ENCODE data around the gene PWP1. TPM values are rescaled to one million over a fixed set of nuclear protein-coding genes. Genes with fewer than 3 reads are reported as not detected.

Gene PWP1
- total RNA-seq, 2 donors from 2014 or later = 35.7 to 37.8 TPM

- Mint-ChIP-seq H3K4me3 (no peak overlapping the region), H3K36me3 (ENCODE audit: low read depth) (no peaks in the 10 kb centered on the region), H3K27me3 (ENCODE audit: insufficient read depth) (peaks cover 12% of the 10 kb centered on the region), H3K4me1 (peaks cover 19% of the 10 kb centered on the region), H3K27ac (no peak overlapping the region), H3K9me3 (peaks cover 3% of the 10 kb centered on the region)
- Histone ChIP-seq H3K36me3 (ENCODE audit: control insufficient read depth, insufficient read depth, low read length) (no peaks in the 10 kb centered on the region), H3K27ac (ENCODE audit: low read depth, low read length) (no peak overlapping the region), H3K27me3 (ENCODE audit: control insufficient read depth, insufficient read depth, low read length, poor library complexity, severe bottlenecking) (peaks cover 19% of the 10 kb centered on the region), H3K9me3 (ENCODE audit: control insufficient read depth, low read length) (no peaks in the 10 kb centered on the region), H3K4me3 (ENCODE audit: low read length) (no peak overlapping the region), H3K9ac (ENCODE audit: extremely low read depth, low read length, poor library complexity, severe bottlenecking) (no peak overlapping the region), H3K4me1 (ENCODE audit: control insufficient read depth, insufficient read depth, low read length) (no peaks in the 10 kb centered on the region)
- 91 to 95% methylated on average over 6 to 19 of the region's 19 CpGs for WGBS, 2 experiments (ENCODE audit: insufficient coverage in 1 of 2, insufficient read length in 1 of 2)
- TF ChIP-seq CTCF (conservative IDR thresholded peaks at IDR 0.05) = peak; percentile 20
- peak; percentile 46 for DNase-seq
Measured at GRCh38 chr12:107681836-107682820, 3.5 kb upstream of the PWP1 start.

GRCh38 chr12:107684029-107684795, 1.4 kb upstream of the PWP1 start:
- DNase-seq = no peak
- H3K4me1 Mint-ChIP-seq = peaks cover 19% of the 10 kb centered on the region
- WGBS, 2 experiments (ENCODE audit: insufficient coverage in 1 of 2, insufficient read length in 1 of 2) = 85 to 100% methylated on average over 1 to 3 of the region's 3 CpGs
- H3K27me3 Mint-ChIP-seq (ENCODE audit: insufficient read depth) = no peaks in the 10 kb centered on the region
- peak overlapping the region; percentile 99 for H3K27ac Mint-ChIP-seq
- H3K36me3 Mint-ChIP-seq (ENCODE audit: low read depth) = peaks cover 10% of the 10 kb centered on the region
- Histone ChIP-seq H3K36me3 (ENCODE audit: control insufficient read depth, insufficient read depth, low read length) (peaks cover 12% of the 10 kb centered on the region), H3K27me3 (ENCODE audit: control insufficient read depth, insufficient read depth, low read length, poor library complexity, severe bottlenecking) (no peaks in the 10 kb centered on the region), H3K9me3 (ENCODE audit: control insufficient read depth, low read length) (no peaks in the 10 kb centered on the region), H3K27ac (ENCODE audit: low read depth, low read length) (no peak overlapping the region), H3K4me3 (ENCODE audit: low read length) (no peak overlapping the region), H3K9ac (ENCODE audit: extremely low read depth, low read length, poor library complexity, severe bottlenecking) (no peak overlapping the region), H3K4me1 (ENCODE audit: control insufficient read depth, insufficient read depth, low read length) (no peaks in the 10 kb centered on the region)
- no peak for TF ChIP-seq CTCF (conservative IDR thresholded peaks at IDR 0.05)
- H3K4me3 Mint-ChIP-seq = peak overlapping the region; percentile 95
- peaks cover 3% of the 10 kb centered on the region for H3K9me3 Mint-ChIP-seq

GRCh38 chr12:107684990-107685359, 624 bp upstream of the PWP1 start:
- Mint-ChIP-seq H3K27me3 (ENCODE audit: insufficient read depth) (no peaks in the 10 kb centered on the region), H3K27ac (peak overlapping the region; percentile 99), H3K4me1 (peaks cover 19% of the 10 kb centered on the region), H3K4me3 (peak overlapping the region; percentile 95), H3K9me3 (peaks cover 3% of the 10 kb centered on the region), H3K36me3 (ENCODE audit: low read depth) (peaks cover 17% of the 10 kb centered on the region)
- no peaks in the 10 kb centered on the region for H3K4me1 ChIP-seq (ENCODE audit: control insufficient read depth, insufficient read depth, low read length)
- H3K4me3 ChIP-seq (ENCODE audit: low read length) = peak overlapping the region; percentile 98
- peaks cover 19% of the 10 kb centered on the region for H3K36me3 ChIP-seq (ENCODE audit: control insufficient read depth, insufficient read depth, low read length)
- peak; percentile 77 for DNase-seq
- H3K27ac ChIP-seq (ENCODE audit: low read depth, low read length) = peak overlapping the region; percentile 81
- 41 to 57% methylated on average over 6 to 9 of the region's 9 CpGs for WGBS, 2 experiments (ENCODE audit: insufficient coverage in 1 of 2, insufficient read length in 1 of 2)
- TF ChIP-seq CTCF (conservative IDR thresholded peaks at IDR 0.05) = no peak
- peak overlapping the region; percentile 93 for H3K9ac ChIP-seq (ENCODE audit: extremely low read depth, low read length, poor library complexity, severe bottlenecking)
- no peaks in the 10 kb centered on the region for H3K27me3 ChIP-seq (ENCODE audit: control insufficient read depth, insufficient read depth, low read length, poor library complexity, severe bottlenecking)
- no peaks in the 10 kb centered on the region for H3K9me3 ChIP-seq (ENCODE audit: control insufficient read depth, low read length)
